Motor neuron (in vitro differentiated cells): ENCODE results near the gene GC. TPM values are rescaled to one million over a fixed set of nuclear protein-coding genes. Genes with fewer than 3 reads are reported as not detected.

Experiments used
- ATAC-seq, 8 experiments: fragments of 200-7000 bp; cut with Tn5 transposase; replicated peaks in 6 of 8; 2 replicates each; pipeline ENCODE4 v1.8.0; 2021; ENCODE audit warnings: mild to moderate bottlenecking in 8 of 8, moderate library complexity in 8 of 8
- H3K27ac ChIP-seq, 2 donors: fragments of 250-450 bp; sonication (Bioruptor Pico); 2 replicates each; pipeline ENCODE4 v1.9.0; 2021; ENCODE audit warnings: antibody characterized with exemption in 2 of 2, mild to moderate bottlenecking in 2 of 2, moderate library complexity in 1 of 2
- H3K4me1 ChIP-seq, 2 donors: fragments of 250-450 bp; sonication (Bioruptor Pico); replicated peaks in 1 of 2; 2 replicates each; pipeline ENCODE4 v1.6.1; 2021; ENCODE audit warnings: antibody characterized with exemption in 2 of 2, mild to moderate bottlenecking in 2 of 2, moderate library complexity in 1 of 2
- H3K4me3 ChIP-seq, 5 donors: fragments of 250-450 bp; sonication (Bioruptor Pico); 2 replicates each; pipeline ENCODE4 v1.9.0; 2021; ENCODE audit warnings: antibody characterized with exemption in 5 of 5, mild to moderate bottlenecking in 5 of 5, moderate library complexity in 4 of 5
- WGBS, 10 experiments: fragments of 450-650 bp; shearing (Covaris generic); methylation state at CpG; one replicate each; pipeline ENCODE4 v1.0.0; 2022; 5-methylcytosine and 5-hydroxymethylcytosine counted together
- in situ Hi-C, 9 experiments: fragments of 400-800 bp; cut with MboI; loops; one replicate each; pipeline ENCODE4 v1.15.0; 2021; ENCODE audit warnings: low sequenced_read_pairs in 9 of 9, low pct_unique_long_range_greater_than_20kb in 2 of 9; ENCODE audit not compliant: unreplicated experiment in 9 of 9
- total RNA-seq, 8 experiments: library from RNA; unstranded; fragments of 300-600 nt; gene quantifications; 2 replicates each; pipeline versions ENCODE4 v1.2.3 to v1.2.4, GENCODE V29; 2022

GC gene
- total RNA-seq, 8 experiments from 2014 or later: 0.17 to 4.4 (median 1.1) TPM; not detected in 3

DNA sequence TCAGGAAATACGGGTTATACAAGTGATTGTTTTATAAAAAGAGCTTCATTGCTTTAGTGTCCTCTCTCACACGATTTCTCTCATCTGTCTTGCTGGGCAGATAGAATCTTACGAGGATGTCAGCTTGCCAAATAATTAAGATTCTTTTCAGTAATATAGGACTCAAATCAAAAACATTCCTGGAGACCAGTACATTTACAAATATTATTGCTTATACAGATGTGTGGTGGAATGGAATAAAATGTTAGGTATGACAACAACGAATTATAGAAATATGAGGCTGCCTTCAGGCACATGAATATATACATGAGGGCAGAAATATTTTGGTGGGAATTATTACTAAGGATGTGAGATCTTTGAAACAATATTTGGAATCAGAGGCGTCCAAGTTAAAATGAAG is 88.9 kb downstream of the GC start:
- no peak overlapping the region for H3K27ac ChIP-seq
- H3K4me1 ChIP-seq: peaks cover 0 to 4% of the 10 kb centered on the region in 2 donors
- 8 to 100% (median 77%) methylated on average over 1 to 5 of the region's 5 CpGs for WGBS, 10 experiments
- no peak overlapping the region for H3K4me3 ChIP-seq
- in situ Hi-C loops: loop anchor here in 2 of 9 experiments (25.0 kb wide), 2 partner anchors 133 to 433 kb away; no protein-coding TSS in a partner anchor
- peak in 1 of 8 experiments; percentile 89 for ATAC-seq

DNA sequence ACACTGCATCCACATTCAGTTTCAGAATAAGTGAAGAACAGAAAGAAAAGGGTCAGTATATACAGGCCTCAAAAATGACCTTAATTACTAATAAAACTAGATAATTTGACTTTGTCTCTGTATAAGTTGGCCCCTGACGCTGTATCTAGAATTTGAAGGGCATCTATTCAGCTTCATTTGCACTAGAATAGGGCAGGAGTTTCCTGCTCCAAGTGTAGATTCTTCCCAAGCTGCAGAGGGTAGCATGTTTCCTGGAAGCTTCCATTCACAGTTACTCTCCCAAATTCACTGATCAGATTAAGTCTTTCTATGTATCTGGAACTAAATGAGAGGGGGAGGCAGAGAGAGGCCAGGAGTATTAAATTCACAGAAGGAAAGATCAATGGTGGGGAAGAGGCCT is 90.9 kb downstream of the GC start:
- peaks cover 0 to 4% of the 10 kb centered on the region in 2 donors for H3K4me1 ChIP-seq
- H3K27ac ChIP-seq: no peak overlapping the region
- no peak overlapping the region for H3K4me3 ChIP-seq
- ATAC-seq: no peak
- in situ Hi-C loops: loop anchor here in 2 of 9 experiments (25.0 kb wide), 2 partner anchors 131 to 431 kb away; no protein-coding TSS in a partner anchor
- 0 to 55% (median 0%) methylated on average over 1 of the region's 1 CpG; no CpG with 5 or more reads in 3 of the 10 experiments for WGBS, 10 experiments

DNA sequence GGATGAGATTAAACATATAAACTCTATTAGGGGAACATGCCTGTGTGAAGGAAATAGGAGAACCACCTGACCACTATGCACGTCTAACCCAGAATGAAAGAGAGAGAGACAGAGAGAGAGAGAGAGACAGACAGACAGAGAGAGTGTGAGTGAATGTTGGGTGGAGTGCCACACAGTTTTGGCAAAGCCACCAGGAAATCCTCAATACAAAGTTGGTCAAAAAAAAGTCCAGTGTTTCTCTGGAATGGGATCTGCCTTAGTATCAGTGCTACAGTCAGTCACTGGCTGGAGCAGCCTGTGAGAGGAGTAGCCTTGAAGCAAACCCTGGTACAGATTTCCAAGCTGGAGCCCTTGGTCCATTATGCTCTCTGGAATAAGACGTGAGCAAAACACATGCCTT is 91.7 kb downstream of the GC start:
- 0 to 100% (median 54%) methylated on average over 1 to 2 of the region's 2 CpGs; no CpG with 5 or more reads in 2 of the 10 experiments for WGBS, 10 experiments
- ATAC-seq: no peak
- Histone ChIP-seq H3K4me1 (peaks cover 0 to 4% of the 10 kb centered on the region in 2 donors), H3K4me3 (no peak overlapping the region), H3K27ac (no peak overlapping the region)
- in situ Hi-C loops: loop anchor here in 2 of 9 experiments (25.0 kb wide), 2 partner anchors 130 to 430 kb away; no protein-coding TSS in a partner anchor

Other genes with a start within 250 kb of the GC start
- 1 to 10 TPM in 1 of 8 experiments, under 1 TPM in 4, not detected in 3; 0.21 to 1.1 (median 0.37) TPM for gene NPFFR2, start 247.9 kb upstream of the GC start, total RNA-seq